OCI-LY7 (cell line): Measurements from ENCODE around the gene PTPRT. TPM values are rescaled to one million over a fixed set of nuclear protein-coding genes. Genes with fewer than 3 reads are reported as not detected.

Experiments used
- BruUV-seq: library from RNA; stranded (reverse); fragments of 400-500 nt; replicated peaks from 2 replicates; lab custom pipeline; 2021; lab: Mats Ljungman, UMichigan
- CTCF ChIA-PET: fragments of 300-600 bp; sonication (Branson Sonifier 250); formaldehyde crosslinking; loops from one replicate; lab custom pipeline; 2022; ENCODE audit warnings: antibody characterized with exemption; ENCODE audit not compliant: unreplicated experiment; lab: Charles Lee
- POLR2A ChIA-PET: fragments of 300-600 bp; sonication (Branson Sonifier 250); formaldehyde crosslinking; loops from one replicate; lab custom pipeline; 2022; ENCODE audit warnings: antibody characterized with exemption; lab: Charles Lee
- DNase-seq: peaks from one replicate; pipeline ENCODE4 v3.0.0-alpha.2; 2015; ENCODE audit warnings: low spot score
- H2AFZ ChIP-seq: fragments of 200-600 bp; sonication (generic), shearing (Covaris generic); 2 replicates; pipeline ENCODE4 v1.6.1; 2014; ENCODE audit warnings: mild to moderate bottlenecking, antibody characterized with exemption, low read length, moderate library complexity
- H3K27ac ChIP-seq: fragments of 200-600 bp; sonication (generic); 2 replicates; pipeline ENCODE4 v1.5.1; 2014; ENCODE audit warnings: mixed run types, low read depth, mild to moderate bottlenecking, moderate library complexity, low read length, inconsistent platforms; ENCODE audit not compliant: poor library complexity, severe bottlenecking
- H3K36me3 ChIP-seq: fragments of 200-600 bp; sonication (generic); 2 replicates; pipeline ENCODE4 v1.6.1; 2014; ENCODE audit warnings: mild to moderate bottlenecking, antibody characterized with exemption, low read length, moderate library complexity, mixed read lengths; ENCODE audit not compliant: insufficient read depth
- H3K4me1 ChIP-seq: fragments of 200-600 bp; sonication (generic); 2 replicates; pipeline ENCODE4 v1.5.1; 2014; ENCODE audit warnings: mild to moderate bottlenecking, low read length; ENCODE audit not compliant: insufficient read depth, poor library complexity, severe bottlenecking
- H3K4me2 ChIP-seq: fragments of 200-600 bp; sonication (generic); 2 replicates; pipeline ENCODE4 v1.6.1; 2014; ENCODE audit warnings: mild to moderate bottlenecking, low read length
- H3K4me3 ChIP-seq: fragments of 200-600 bp; sonication (generic); 2 replicates; pipeline ENCODE4 v1.5.1; 2014; ENCODE audit warnings: mild to moderate bottlenecking, low read depth, low read length; ENCODE audit not compliant: poor library complexity, severe bottlenecking
- H3K79me2 ChIP-seq: fragments of 200-600 bp; sonication (generic); 2 replicates; pipeline ENCODE4 v1.6.1; 2016; ENCODE audit warnings: low read depth, mild to moderate bottlenecking, low read length, moderate library complexity, mixed read lengths; ENCODE audit not compliant: insufficient read depth
- H3K9me2 ChIP-seq: fragments of 200-600 bp; sonication (generic); 2 replicates; pipeline ENCODE4 v1.6.1; 2016; ENCODE audit warnings: mild to moderate bottlenecking, low read length, mixed read lengths; ENCODE audit not compliant: insufficient read depth
- H3K9me3 ChIP-seq: fragments of 200-600 bp; sonication (generic); 2 replicates; pipeline ENCODE4 v1.6.1; 2014; ENCODE audit warnings: mild to moderate bottlenecking, mixed run types, low read length, mixed read lengths
- H4K20me1 ChIP-seq: fragments of 200-600 bp; sonication (generic); 2 replicates; pipeline ENCODE4 v1.6.1; 2014; ENCODE audit warnings: mild to moderate bottlenecking, antibody characterized with exemption, low read length, moderate library complexity, mixed read lengths; ENCODE audit not compliant: insufficient read depth
- EZH2phosphoT487 ChIP-seq: fragments of 200-600 bp; sonication (generic); IDR thresholded peaks from 2 replicates; pipeline ENCODE4 v1.6.1; 2018; ENCODE audit warnings: low read depth, borderline replicate concordance, mild to moderate bottlenecking, mixed run types, antibody characterized with exemption, low read length, moderate library complexity, mixed read lengths
- intact Hi-C: fragments of 100-400 bp; cut with micrococcal nuclease; formaldehyde crosslinking; loops from one replicate; pipeline ENCODE4 v1.10.0; 2022; ENCODE audit not compliant: unreplicated experiment
- total RNA-seq, 2 experiments: library from RNA; depleted of rRNA in 1 of 2; stranded (reverse); fragments of >200 nt in 1 of 2; shearing (Covaris generic) in 1 of 2; gene quantifications; 2 replicates each; pipeline ENCODE4 v1.2.3, GENCODE V29; 2014 to 2022
- TF ChIP-seq, protein P1 (sequence below): fragments of 200-600 bp; sonication (generic); conservative IDR thresholded peaks from 2 replicates; pipeline ENCODE4 v1.5.1; 2014; ENCODE audit warnings: mild to moderate bottlenecking, antibody characterized with exemption, low read length, moderate library complexity, mixed read lengths

The PTPRT gene
- total RNA-seq, 2 experiments from 2014 or later = not detected

GRCh38 chr20:42270539-42270938, 919.2 kb downstream of the PTPRT start:
- CTCF ChIA-PET = no interaction called here
- no peaks in the 10 kb centered on the region for H4K20me1 ChIP-seq
- TF ChIP-seq, protein P1, sequence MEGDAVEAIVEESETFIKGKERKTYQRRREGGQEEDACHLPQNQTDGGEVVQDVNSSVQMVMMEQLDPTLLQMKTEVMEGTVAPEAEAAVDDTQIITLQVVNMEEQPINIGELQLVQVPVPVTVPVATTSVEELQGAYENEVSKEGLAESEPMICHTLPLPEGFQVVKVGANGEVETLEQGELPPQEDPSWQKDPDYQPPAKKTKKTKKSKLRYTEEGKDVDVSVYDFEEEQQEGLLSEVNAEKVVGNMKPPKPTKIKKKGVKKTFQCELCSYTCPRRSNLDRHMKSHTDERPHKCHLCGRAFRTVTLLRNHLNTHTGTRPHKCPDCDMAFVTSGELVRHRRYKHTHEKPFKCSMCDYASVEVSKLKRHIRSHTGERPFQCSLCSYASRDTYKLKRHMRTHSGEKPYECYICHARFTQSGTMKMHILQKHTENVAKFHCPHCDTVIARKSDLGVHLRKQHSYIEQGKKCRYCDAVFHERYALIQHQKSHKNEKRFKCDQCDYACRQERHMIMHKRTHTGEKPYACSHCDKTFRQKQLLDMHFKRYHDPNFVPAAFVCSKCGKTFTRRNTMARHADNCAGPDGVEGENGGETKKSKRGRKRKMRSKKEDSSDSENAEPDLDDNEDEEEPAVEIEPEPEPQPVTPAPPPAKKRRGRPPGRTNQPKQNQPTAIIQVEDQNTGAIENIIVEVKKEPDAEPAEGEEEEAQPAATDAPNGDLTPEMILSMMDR = no peak
- TF ChIP-seq EZH2phosphoT487 = no peak

GRCh38 chr20:42267793-42268384, 921.8 kb downstream of the PTPRT start:
- intact Hi-C loops = no loop called here
- H3K36me3 ChIP-seq = no peaks in the 10 kb centered on the region
- CTCF ChIA-PET = no interaction called here
- H3K79me2 ChIP-seq = no peaks in the 10 kb centered on the region
- H3K4me1 ChIP-seq = no peaks in the 10 kb centered on the region
- TF ChIP-seq, protein P1 = no peak
- no peak for TF ChIP-seq EZH2phosphoT487
- no TSS peak for BruUV-seq
- H3K9me2 ChIP-seq = no peaks in the 10 kb centered on the region
- POLR2A ChIA-PET = no interaction called here
- H2AFZ ChIP-seq = no peak overlapping the region
- DNase-seq = no peak
- no peaks in the 10 kb centered on the region for H4K20me1 ChIP-seq
- no peak overlapping the region for H3K4me2 ChIP-seq
- no peaks in the 10 kb centered on the region for H3K9me3 ChIP-seq
- H3K4me3 ChIP-seq = no peak overlapping the region
- H3K27ac ChIP-seq = no peak overlapping the region

More at GRCh38 chr20:42270539-42270938, 919.2 kb downstream of the PTPRT start:
- no peak for DNase-seq
- Histone ChIP-seq H3K9me2 (no peaks in the 10 kb centered on the region), H2AFZ (no peak overlapping the region), H3K79me2 (no peaks in the 10 kb centered on the region), H3K9me3 (no peaks in the 10 kb centered on the region), H3K27ac (no peak overlapping the region), H3K4me2 (no peak overlapping the region), H3K4me1 (no peaks in the 10 kb centered on the region), H3K36me3 (no peaks in the 10 kb centered on the region), H3K4me3 (no peak overlapping the region)
- POLR2A ChIA-PET = no interaction called here
- no TSS peak for BruUV-seq
- intact Hi-C loops = no loop called here

- H3K27ac ChIP-seq = no peak overlapping the region
- H2AFZ ChIP-seq = no peak overlapping the region
- H3K9me3 ChIP-seq = no peaks in the 10 kb centered on the region
- no peaks in the 10 kb centered on the region for H3K79me2 ChIP-seq
- no TSS peak for BruUV-seq
- no peaks in the 10 kb centered on the region for H4K20me1 ChIP-seq
- H3K36me3 ChIP-seq = no peaks in the 10 kb centered on the region
- no peak for DNase-seq
- H3K9me2 ChIP-seq = no peaks in the 10 kb centered on the region
- intact Hi-C loops = no loop called here
- no peak overlapping the region for H3K4me2 ChIP-seq
- H3K4me3 ChIP-seq = no peak overlapping the region
- H3K4me1 ChIP-seq = no peaks in the 10 kb centered on the region
- CTCF ChIA-PET = no interaction called here
- POLR2A ChIA-PET = no interaction called here
- TF ChIP-seq EZH2phosphoT487 = no peak
- TF ChIP-seq, protein P1 = no peak
These were observed 927.9 kb downstream of the PTPRT start for GRCh38 chr20:42261766-42262270.
